Trophoblast cell (in vitro differentiated cells and primary cell): ENCODE measurements around the gene KCNH1.

Experiments used
- DNase-seq, 2 donors: peaks; one replicate each; pipeline ENCODE4 v3.0.0-alpha.2; 2016
- H2AFZ ChIP-seq: 2 replicates; pipeline ENCODE4 v1.6.1; 2013; ENCODE audit warnings: low read length, moderate library complexity, mild to moderate bottlenecking; ENCODE audit not compliant: insufficient read depth, poor library complexity
- H2AK5ac ChIP-seq: 2 replicates; pipeline ENCODE4 v1.6.1; 2013; ENCODE audit warnings: mild to moderate bottlenecking, low read length
- H2BK120ac ChIP-seq: 2 replicates; pipeline ENCODE4 v1.6.1; 2013; ENCODE audit warnings: low read length, mild to moderate bottlenecking, moderate library complexity; ENCODE audit not compliant: insufficient read depth, poor library complexity
- H2BK12ac ChIP-seq: 2 replicates; pipeline ENCODE4 v1.6.1; 2013; ENCODE audit warnings: mild to moderate bottlenecking, low read length, moderate library complexity
- H2BK5ac ChIP-seq: 2 replicates; pipeline ENCODE4 v1.6.1; 2013; ENCODE audit warnings: low read length, low read depth, moderate library complexity, mild to moderate bottlenecking; ENCODE audit not compliant: poor library complexity
- H3K14ac ChIP-seq: 2 replicates; pipeline ENCODE4 v1.6.1; 2013; ENCODE audit warnings: mild to moderate bottlenecking, low read length
- H3K18ac ChIP-seq: 2 replicates; pipeline ENCODE4 v1.6.1; 2013; ENCODE audit warnings: mild to moderate bottlenecking, low read length
- H3K23ac ChIP-seq: 2 replicates; pipeline ENCODE4 v1.6.1; 2013; ENCODE audit warnings: low read length
- H3K27ac ChIP-seq: 2 replicates; pipeline ENCODE4 v1.5.1; 2013; ENCODE audit warnings: low read depth, mild to moderate bottlenecking, inconsistent platforms, low read length, moderate library complexity
- H3K27me3 ChIP-seq: 2 replicates; pipeline ENCODE4 v1.6.1; 2013; ENCODE audit warnings: inconsistent platforms, mild to moderate bottlenecking, low read length, moderate library complexity; ENCODE audit not compliant: insufficient read depth
- H3K36me3 ChIP-seq, 2 experiments: 1 replicate in 1 of 2; 2 replicates in 1 of 2; pipeline ENCODE4 v1.6.1; 2013; ENCODE audit warnings: low read length in 2 of 2, mild to moderate bottlenecking in 2 of 2, moderate library complexity in 1 of 2; ENCODE audit not compliant: insufficient read depth in 2 of 2, control insufficient read depth in 1 of 2
- H3K4ac ChIP-seq: 2 replicates; pipeline ENCODE4 v1.6.1; 2013; ENCODE audit warnings: low read depth, mild to moderate bottlenecking, low read length, moderate library complexity
- H3K4me1 ChIP-seq, 2 experiments: 1 replicate in 1 of 2; 2 replicates in 1 of 2; pipeline ENCODE4 v1.6.1; 2013; ENCODE audit warnings: low read length in 2 of 2, mild to moderate bottlenecking in 2 of 2, moderate library complexity in 1 of 2; ENCODE audit not compliant: insufficient read depth in 2 of 2, control insufficient read depth in 1 of 2
- H3K4me2 ChIP-seq: 2 replicates; pipeline ENCODE4 v1.6.1; 2013; ENCODE audit warnings: inconsistent platforms, mild to moderate bottlenecking, low read length, moderate library complexity
- H3K4me3 ChIP-seq: 2 replicates; pipeline ENCODE4 v1.5.1; 2013; ENCODE audit warnings: mild to moderate bottlenecking, low read depth, low read length, inconsistent platforms
- H3K79me1 ChIP-seq: one replicate; pipeline ENCODE4 v1.6.1; 2013; ENCODE audit warnings: low read length
- H3K79me2 ChIP-seq: 2 replicates; pipeline ENCODE4 v1.6.1; 2013; ENCODE audit warnings: low read length, mild to moderate bottlenecking; ENCODE audit not compliant: control insufficient read depth, insufficient read depth, poor library complexity
- H3K9ac ChIP-seq: 2 replicates; pipeline ENCODE4 v1.6.1; 2013; ENCODE audit warnings: mild to moderate bottlenecking, low read length
- H3K9me3 ChIP-seq: 2 replicates; pipeline ENCODE4 v1.6.1; 2013; ENCODE audit warnings: low read depth, mild to moderate bottlenecking, control low read depth, inconsistent platforms, low read length; ENCODE audit not compliant: insufficient read depth
- H4K12ac ChIP-seq: 2 replicates; pipeline ENCODE4 v1.6.1; 2013; ENCODE audit warnings: low read depth, mild to moderate bottlenecking, low read length, moderate library complexity
- H4K8ac ChIP-seq: 2 replicates; pipeline ENCODE4 v1.6.1; 2013; ENCODE audit warnings: low read depth, mild to moderate bottlenecking, low read length, moderate library complexity
- H4K91ac ChIP-seq: one replicate; pipeline ENCODE4 v1.6.1; 2013; ENCODE audit warnings: low read depth, mild to moderate bottlenecking, low read length, moderate library complexity
- WGBS: extraction: QIAGEN DNeasy Blood & Tissue Kit; methylation state at CpG from one replicate; pipeline ENCODE4 v1.1.7; 2013; ENCODE audit warnings: missing lambda C conversion rate; ENCODE audit not compliant: insufficient read length, insufficient coverage; ENCODE audit errors: extremely low coverage; 5-methylcytosine and 5-hydroxymethylcytosine counted together

The KCNH1 gene

GRCh38 chr1:210700083-210700482 is 433.9 kb downstream of the KCNH1 start:
- Histone ChIP-seq H3K4me1 (peaks cover 0 to 2% of the 10 kb centered on the region in 2 experiments), H3K4me3 (no peak overlapping the region), H3K79me2 (no peaks in the 10 kb centered on the region), H4K12ac (no peak overlapping the region), H2BK120ac (no peak overlapping the region), H2BK5ac (no peak overlapping the region), H3K27ac (no peak overlapping the region), H3K79me1 (no peaks in the 10 kb centered on the region), H4K8ac (no peak overlapping the region), H3K18ac (no peak overlapping the region), H3K9me3 (peaks cover 3% of the 10 kb centered on the region), H2BK12ac (no peak overlapping the region), H4K91ac (no peak overlapping the region), H3K36me3 (no peaks in the 10 kb centered on the region), H2AFZ (no peak overlapping the region), H3K4ac (no peak overlapping the region), H3K9ac (no peak overlapping the region), H3K23ac (no peak overlapping the region), H3K14ac (no peak overlapping the region), H2AK5ac (no peak overlapping the region), H3K4me2 (no peak overlapping the region), H3K27me3 (no peaks in the 10 kb centered on the region)
- no peak for DNase-seq
- no CpG with 5 or more reads among the region's 1 CpG for WGBS

GRCh38 chr1:210698661-210699060 is 435.3 kb downstream of the KCNH1 start:
- no peak overlapping the region for H4K91ac ChIP-seq
- no peak overlapping the region for H4K12ac ChIP-seq
- H3K9ac ChIP-seq: no peak overlapping the region
- H4K8ac ChIP-seq: no peak overlapping the region
- no peak overlapping the region for H3K4me3 ChIP-seq
- no peaks in the 10 kb centered on the region for H3K27me3 ChIP-seq
- no peak overlapping the region for H3K4ac ChIP-seq
- no peak overlapping the region for H3K18ac ChIP-seq
- H2AFZ ChIP-seq: no peak overlapping the region
- no peak overlapping the region for H3K14ac ChIP-seq
- H3K79me1 ChIP-seq: no peaks in the 10 kb centered on the region
- no peak overlapping the region for H3K27ac ChIP-seq
- WGBS: no CpG with 5 or more reads among the region's 5 CpGs
- no peak overlapping the region for H3K4me2 ChIP-seq
- H3K9me3 ChIP-seq: no peaks in the 10 kb centered on the region
- no peak overlapping the region for H2BK12ac ChIP-seq
- no peak overlapping the region for H2BK120ac ChIP-seq
- no peaks in the 10 kb centered on the region for H3K4me1 ChIP-seq
- no peak overlapping the region for H2BK5ac ChIP-seq
- no peak for DNase-seq
- no peak overlapping the region for H3K23ac ChIP-seq
- H3K36me3 ChIP-seq: no peaks in the 10 kb centered on the region
- no peaks in the 10 kb centered on the region for H3K79me2 ChIP-seq
- no peak overlapping the region for H2AK5ac ChIP-seq

DNA sequence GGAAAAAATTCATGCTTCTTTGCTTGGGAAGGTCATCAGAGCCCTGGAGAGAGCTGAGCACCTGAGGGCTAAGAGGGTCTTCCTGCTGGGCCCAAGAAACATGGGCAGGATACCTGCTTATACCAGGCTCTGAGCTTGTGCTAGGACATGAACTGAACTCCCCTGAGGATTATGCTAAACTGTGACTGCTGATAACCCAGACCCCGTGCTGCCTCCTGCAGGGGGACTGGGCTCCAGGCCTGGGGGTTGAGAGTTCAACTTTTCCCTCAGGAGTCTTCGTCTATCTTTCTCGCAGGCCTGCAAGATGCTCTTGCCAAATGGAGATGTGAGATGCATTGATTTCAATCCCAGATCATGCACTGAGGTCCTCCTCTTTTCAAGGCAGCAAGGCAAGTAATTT is 436.8 kb downstream of the KCNH1 start:
- Histone ChIP-seq H3K79me2 (no peaks in the 10 kb centered on the region), H3K4me2 (no peak overlapping the region), H3K36me3 (no peaks in the 10 kb centered on the region), H2BK120ac (no peak overlapping the region), H2AFZ (no peak overlapping the region), H2AK5ac (no peak overlapping the region), H2BK5ac (no peak overlapping the region), H4K91ac (no peak overlapping the region), H2BK12ac (no peak overlapping the region), H3K23ac (no peak overlapping the region), H3K4ac (no peak overlapping the region), H3K4me1 (no peaks in the 10 kb centered on the region), H3K18ac (no peak overlapping the region), H3K27ac (no peak overlapping the region), H3K79me1 (no peaks in the 10 kb centered on the region), H3K27me3 (no peaks in the 10 kb centered on the region), H4K8ac (no peak overlapping the region), H3K4me3 (no peak overlapping the region), H4K12ac (no peak overlapping the region), H3K14ac (no peak overlapping the region), H3K9me3 (peaks cover 2% of the 10 kb centered on the region), H3K9ac (no peak overlapping the region)
- no CpG with 5 or more reads among the region's 3 CpGs for WGBS
- DNase-seq: no peak

DNA sequence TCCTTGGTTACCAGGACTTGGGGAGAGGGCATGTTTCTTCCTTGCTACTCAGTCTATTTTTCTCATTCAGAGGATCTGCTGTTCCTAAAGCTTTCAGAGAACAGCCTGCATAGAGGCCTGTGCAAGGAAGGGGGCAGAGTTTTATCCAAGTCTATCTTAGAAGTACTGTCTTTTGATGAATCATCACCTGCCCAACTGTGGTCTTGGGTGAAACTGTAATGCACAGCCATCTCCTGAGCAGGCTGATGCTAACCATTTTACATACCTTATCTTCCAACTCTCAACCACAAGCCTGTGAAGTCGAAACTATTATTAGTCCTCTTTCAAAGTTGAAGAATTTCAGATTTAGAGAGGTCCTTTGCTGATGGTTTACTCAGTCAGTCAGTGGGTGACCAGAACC is 437.2 kb downstream of the KCNH1 start:
- no peak overlapping the region for H3K9ac ChIP-seq
- WGBS: no CpG with 5 or more reads among the region's 1 CpG
- no peak for DNase-seq
- H3K27me3 ChIP-seq: no peaks in the 10 kb centered on the region
- H4K8ac ChIP-seq: no peak overlapping the region
- H3K4me1 ChIP-seq: no peaks in the 10 kb centered on the region
- H3K4me2 ChIP-seq: no peak overlapping the region
- no peak overlapping the region for H4K12ac ChIP-seq
- H2BK12ac ChIP-seq: no peak overlapping the region
- H3K18ac ChIP-seq: no peak overlapping the region
- H3K27ac ChIP-seq: no peak overlapping the region
- no peaks in the 10 kb centered on the region for H3K36me3 ChIP-seq
- H3K4ac ChIP-seq: no peak overlapping the region
- H2BK120ac ChIP-seq: no peak overlapping the region
- H4K91ac ChIP-seq: no peak overlapping the region
- H3K79me1 ChIP-seq: no peaks in the 10 kb centered on the region
- no peak overlapping the region for H2AFZ ChIP-seq
- peaks cover 2% of the 10 kb centered on the region for H3K9me3 ChIP-seq
- H3K79me2 ChIP-seq: no peaks in the 10 kb centered on the region
- no peak overlapping the region for H3K14ac ChIP-seq
- H2AK5ac ChIP-seq: no peak overlapping the region
- H3K4me3 ChIP-seq: no peak overlapping the region
- H3K23ac ChIP-seq: no peak overlapping the region
- H2BK5ac ChIP-seq: no peak overlapping the region
